Stimulated activated CD4-positive, alpha-beta T cell treated with anti-CD3 and anti-CD28 coated beads, Interleukin-1b, Interleukin-23, amount 100 ng/mL, for 1 hour (primary cell): ENCODE data around the gene ARNT2.
"Not testable (repeated sequence)": the region's sequence is repeated elsewhere in the genome, so short reads cannot be mapped to it uniquely, and the experiment has no call there.

Experiments
- DNase-seq, 2 donors: peaks; one replicate each; pipeline ENCODE4 v3.0.0-alpha.2; 2020; ENCODE audit warnings: low read depth in 2 of 2

Gene ARNT2

DNA sequence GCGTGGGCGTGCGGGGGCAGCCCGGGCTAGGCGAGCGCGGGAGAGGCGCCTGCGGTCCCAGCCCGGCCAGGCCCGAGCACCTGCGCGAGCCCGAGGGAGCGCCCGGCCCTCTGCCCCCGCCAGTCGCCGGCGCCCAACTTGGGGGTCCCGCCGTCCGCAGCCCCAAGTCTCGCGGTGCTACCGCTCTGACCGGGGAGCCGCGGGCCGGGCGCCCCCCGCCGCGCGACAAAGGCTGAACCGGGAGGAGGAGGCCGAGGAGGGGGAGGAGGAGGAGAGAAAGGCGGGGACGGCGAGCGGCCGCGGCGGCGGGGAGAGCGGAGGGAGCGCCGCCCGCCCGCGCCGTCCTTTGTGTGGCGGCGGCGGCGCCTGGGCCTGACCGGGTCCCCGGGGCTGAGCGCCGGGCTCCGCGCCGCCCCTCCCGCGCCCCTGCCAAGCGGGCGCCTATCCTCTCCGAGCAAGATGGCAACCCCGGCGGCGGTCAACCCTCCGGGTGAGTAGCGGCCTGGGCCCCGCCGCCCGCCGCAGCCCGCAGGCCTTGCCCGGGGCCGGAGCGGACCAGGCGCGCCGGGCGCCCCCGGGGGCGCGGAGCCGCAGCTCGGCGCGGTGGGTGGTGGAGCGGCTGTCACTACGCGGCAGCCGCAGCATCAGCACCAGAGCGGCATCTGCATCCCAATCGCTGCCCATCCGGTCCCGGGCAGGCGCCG lies at the start of gene ARNT2:
Gene ARNT2 (plus strand): TSS at position 326 of the 704 bp plus-strand sequence. CDS start 134 bp downstream, at position 460.
- DNase-seq: no peak

GRCh38 chr15:80367094-80367493 lies 37.1 kb upstream of the ARNT2 start:
- DNase-seq: no peak

DNA sequence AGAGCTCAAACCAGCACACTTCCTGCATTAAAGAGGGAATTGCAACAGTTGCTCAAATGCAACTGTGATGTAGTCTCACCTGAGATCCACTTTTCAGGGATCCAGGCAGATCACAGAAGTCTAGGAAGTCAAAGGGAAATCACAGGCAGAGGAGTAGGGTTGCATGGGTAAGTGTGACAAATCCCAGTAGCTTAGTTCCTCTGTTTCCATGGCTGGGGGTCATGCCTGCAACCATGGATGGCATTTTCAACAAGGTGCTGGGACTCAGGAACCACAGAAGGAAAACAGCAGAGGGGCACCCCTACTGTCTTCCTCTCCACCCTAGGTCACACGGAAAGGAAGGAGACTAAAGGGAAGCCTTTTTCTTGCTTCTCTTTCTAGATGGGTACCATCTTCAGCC lies 36.5 kb upstream of the ARNT2 start:
- DNase-seq: no peak

DNA sequence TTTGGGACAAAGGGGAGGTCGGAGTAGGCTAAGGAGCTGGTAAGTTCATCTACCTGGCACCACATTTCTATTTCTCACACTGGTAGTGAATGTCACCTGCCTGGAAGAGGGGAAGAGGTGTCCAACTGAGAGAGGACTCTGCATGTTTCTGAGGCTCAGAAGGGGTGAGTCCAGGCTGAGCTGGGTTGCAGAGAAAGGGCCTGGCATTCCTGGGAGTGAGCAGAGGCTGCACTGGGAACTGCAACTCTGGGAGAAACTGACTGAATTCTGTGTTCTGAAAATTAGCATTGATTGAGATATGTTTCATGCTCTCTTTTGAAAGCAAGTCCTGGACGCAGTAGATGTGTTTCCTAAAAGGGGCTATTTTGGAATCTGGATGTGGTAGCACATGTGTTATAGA lies 32.3 kb upstream of the ARNT2 start:
- no peak for DNase-seq

GRCh38 chr15:80374441-80374840 lies 29.7 kb upstream of the ARNT2 start:
- no peak for DNase-seq

- DNase-seq: no peak
Measured at GRCh38 chr15:80375968-80376891, 28.0 kb upstream of the ARNT2 start.

GRCh38 chr15:80379693-80380092 lies 24.5 kb upstream of the ARNT2 start:
- no peak for DNase-seq

- no peak for DNase-seq
Measured at GRCh38 chr15:80380154-80380553, 24.0 kb upstream of the ARNT2 start.

DNA sequence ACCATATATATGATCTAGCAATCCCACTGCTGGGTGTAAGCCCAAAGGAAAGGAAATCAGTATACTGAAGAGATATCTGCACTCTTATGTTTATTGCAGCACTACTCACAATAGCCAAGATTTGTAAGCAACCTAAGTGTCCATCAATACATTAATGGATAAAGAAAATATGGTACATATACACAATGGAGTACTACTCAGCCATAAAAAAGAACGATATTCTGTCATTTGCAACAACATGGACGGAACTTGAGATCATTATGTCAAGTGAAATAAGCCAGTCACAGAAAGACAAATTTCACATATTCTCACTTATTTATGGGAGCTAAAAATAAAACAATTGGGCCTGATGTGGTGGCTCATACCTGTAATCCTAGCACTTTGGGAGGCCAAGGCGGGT lies 21.9 kb upstream of the ARNT2 start:
- DNase-seq: no peak

DNA sequence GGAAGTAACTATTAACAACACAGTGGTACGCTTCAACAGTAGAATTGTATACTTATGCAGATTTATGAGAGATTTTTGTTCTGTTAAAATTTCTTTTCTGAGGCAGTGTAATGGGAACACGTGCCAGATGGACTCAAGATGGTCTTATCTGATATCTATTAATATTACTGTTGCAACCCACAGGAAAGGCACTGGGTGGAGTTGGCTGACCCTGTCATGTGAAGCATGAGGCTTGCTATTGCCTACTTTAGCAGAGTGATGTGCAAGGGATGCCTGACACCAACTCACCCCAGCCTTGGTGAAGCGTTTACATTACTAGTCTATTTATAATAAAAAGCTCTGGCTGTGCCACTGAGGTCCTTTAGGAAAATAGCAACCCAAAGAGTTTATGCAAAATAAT lies 19.8 kb upstream of the ARNT2 start:
- no peak for DNase-seq

- no peak for DNase-seq
Measured at GRCh38 chr15:80386151-80386550, 18.0 kb upstream of the ARNT2 start.

- DNase-seq: no peak
Measured at GRCh38 chr15:80388326-80388725, 15.9 kb upstream of the ARNT2 start.

DNA sequence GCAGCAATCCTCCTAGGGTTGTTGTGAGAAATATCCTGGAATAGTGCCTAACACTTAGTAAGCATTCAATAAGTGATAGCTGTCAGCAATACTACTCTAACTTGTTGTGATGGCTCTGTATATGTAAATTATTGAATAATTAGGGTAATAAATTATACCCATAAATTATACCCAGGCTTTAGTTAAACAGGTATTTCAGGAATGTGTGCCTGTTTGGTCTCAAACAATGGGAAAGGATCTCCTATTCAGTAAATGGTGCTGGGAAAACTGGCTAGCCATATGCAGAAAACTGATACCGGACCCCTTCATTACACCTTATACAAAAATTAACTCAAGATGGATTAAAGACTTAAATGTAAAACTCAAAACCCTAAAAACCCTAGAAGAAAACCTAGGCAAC lies 14.8 kb upstream of the ARNT2 start:
- DNase-seq: no peak

DNA sequence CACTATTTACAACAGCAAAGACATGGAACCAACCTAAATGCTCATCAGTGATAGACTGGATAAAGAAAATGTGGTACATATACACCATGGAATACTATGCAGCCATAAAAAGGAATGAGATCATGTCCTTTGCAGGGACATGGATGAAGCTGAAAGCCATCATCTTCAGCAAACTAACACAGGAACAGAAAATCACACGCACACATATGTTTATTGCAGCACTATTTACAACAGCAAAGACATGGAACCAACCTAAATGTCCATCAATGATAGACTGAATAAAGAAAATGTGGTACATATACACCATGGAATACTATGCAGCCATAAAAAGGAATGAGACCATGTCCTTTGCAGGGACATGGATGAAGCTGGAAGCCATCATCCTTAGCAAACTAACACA lies 13.2 kb upstream of the ARNT2 start:
- DNase-seq: not testable (repeated sequence)

DNA sequence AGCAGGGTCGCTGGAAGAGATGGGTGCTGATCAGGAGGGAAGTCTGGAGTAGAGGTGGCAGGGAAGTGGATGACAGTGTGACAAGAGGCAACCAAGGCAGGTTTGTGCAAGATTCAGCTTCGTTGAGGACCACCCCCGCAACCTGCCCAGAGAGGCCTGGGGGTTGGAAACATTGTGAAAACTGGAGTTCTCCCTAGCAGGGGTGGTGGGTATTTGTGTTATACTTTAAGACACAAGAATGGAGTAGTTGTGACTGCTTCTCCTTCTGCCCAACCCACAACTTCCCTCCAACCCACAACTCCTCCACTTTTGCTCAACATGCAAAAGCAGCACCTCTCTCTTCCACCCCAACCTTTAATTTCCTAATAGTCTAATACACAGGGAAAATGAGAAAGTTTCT lies 8.6 kb upstream of the ARNT2 start:
- no peak for DNase-seq

DNA sequence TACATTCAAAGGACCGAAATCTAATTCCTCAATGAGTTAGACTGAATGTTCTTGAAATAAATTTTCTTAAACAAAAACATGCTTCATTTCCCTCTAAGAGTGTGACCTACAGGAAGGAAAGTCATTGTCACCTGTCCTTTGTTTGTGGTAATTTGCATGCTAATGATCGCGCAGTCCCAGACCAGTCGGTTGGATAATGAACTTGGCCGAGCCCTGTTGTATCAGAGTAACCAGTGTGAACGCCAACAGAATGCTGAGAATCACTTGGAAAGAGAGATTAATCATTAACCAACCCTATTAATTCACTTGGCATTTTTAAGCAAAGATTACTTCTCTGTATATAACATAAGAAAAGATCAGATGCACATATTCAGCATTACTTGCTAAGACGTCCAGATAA lies 8.1 kb upstream of the ARNT2 start:
- no peak for DNase-seq

DNA sequence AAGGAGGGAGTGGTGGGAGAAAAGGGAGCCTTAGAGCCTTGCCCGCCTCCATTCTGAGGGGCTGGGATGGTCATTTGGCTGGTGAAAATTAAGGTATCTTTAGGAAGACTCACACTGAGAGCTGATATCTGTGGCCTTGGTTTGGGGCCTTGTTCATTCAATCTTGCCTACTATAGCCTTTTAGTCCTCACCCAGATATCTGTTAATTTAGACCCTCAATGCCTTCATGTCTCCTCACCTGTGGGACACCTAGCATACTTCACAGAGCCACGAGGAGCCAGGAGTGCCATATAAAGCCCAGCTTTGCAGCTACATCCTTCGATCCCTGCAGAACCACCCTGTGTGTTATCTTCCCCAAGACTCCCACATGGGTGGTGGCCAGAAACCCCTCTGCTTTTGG lies 4.7 kb upstream of the ARNT2 start:
- no peak for DNase-seq

GRCh38 chr15:80401456-80401855 lies 2.7 kb upstream of the ARNT2 start:
- DNase-seq: no peak

DNA sequence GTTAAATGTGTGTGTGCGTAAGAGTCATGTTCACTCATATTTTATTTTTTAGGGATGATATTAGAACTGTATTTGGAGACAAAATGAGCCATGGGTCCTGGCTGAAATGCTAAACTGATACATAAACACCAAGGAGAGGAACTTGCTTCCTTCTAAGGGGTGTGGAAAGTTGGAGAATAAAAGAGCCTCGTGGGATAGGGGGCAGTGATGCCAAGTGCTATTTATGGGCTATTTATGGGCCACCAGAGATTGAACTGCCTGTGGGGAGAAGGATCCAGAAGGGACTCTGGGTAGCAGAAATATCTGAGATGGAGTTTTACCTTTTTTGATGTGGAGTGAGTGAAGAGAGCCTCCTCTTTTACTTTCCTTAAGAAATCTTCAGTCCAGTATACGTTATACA lies 1.8 kb upstream of the ARNT2 start:
- DNase-seq: no peak

DNA sequence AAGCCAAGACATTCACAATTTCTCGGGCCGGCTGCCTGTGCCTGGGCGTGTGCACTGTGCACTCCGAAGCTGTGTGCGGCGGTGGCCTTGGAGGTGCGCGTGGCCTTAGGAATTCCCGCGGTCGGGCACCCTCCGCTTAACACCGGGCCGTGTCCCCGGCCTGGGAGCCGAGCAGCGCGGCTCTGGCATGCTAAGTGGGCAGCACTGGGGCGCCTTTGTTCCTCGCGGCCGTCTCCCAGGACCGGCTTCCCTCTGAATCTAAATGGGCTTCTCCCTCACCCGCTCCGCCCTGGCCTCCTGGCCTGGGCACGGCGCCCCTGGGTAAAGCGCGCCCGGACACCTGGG lies 498 bp upstream of the ARNT2 start:
- no peak for DNase-seq

DNA sequence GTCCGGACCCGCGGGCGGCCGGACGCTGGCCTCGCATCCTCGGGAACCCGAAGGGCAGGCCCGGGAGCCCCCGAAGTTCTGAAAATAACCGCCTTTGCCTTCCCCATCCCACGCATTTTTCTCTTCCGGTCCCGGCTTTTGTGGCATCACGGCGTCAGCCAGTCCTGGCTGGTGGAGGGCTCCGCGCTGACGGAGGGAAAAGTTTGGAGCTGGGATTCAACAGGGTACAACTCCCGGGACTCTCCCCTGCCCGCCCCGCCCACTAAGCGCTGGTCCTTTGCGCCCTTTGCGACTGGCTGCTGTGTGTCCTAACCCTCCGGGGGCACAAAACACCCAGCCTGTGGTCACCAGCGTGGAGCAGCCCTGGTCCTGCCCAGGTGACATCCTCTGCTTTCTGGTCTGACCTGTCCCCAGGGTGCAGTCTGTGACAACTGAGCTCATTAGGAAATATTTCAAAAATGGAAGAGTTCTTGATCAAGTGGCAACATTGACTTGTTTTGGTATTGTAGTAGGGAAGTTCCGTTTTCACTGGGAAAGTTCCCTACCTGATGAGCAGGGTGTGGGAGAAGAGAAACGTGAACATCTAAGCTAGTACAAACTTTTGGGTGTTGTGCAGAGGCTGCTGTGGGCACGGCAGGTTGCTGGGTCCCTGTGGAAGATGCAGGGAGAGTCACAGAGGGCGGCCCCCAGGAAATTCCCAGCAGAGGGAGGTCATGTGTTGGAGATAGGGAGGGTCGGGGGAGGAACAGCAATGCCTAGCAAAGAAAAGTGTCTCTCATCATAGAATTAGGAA lies 775 bp downstream of the ARNT2 start:
- DNase-seq: no peak

DNA sequence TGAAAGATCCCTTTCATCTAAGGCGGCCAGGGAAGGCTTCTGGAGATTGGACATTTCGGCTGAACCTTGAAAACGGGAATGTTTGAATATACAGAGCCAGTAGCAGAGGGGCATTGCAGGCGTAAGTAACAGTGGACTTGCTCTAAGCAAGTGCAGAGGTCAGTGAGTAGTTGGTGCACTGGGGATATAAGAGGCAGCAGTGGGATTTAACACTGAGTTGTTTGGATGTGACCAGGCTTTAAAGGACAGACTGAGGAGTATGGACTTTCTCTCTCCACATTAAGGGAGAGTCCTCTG lies 1.3 kb downstream of the ARNT2 start:
- no peak for DNase-seq

DNA sequence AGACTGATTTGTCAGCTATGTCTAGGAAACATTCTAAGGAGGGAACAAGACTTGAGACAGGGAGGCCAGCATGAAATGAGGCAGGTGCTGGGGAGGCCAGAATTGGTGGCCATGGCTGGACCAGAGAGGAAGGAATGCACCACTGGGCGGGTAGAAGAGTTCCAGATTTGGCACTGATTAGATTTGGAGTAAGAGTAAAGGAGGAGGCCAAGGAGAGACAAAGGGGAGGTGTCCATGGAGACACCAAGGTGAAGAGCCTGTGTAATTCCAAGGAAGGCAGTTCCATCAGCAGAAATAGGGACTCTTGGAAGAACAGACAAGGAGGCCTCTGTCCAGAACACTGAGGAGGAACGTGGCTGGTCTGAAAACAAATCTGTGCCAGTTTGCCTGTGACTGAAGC lies 1.8 kb downstream of the ARNT2 start:
- no peak for DNase-seq
